A549 (cell line): ENCODE data around the gene ZBP1. TPM values are rescaled to one million over a fixed set of nuclear protein-coding genes. Genes with fewer than 3 reads are reported as not detected.

Source experiments
- ATAC-seq, 2 experiments: fragments of 200-7000 bp in 1 of 2; fragments of >200 bp in 1 of 2; cut with Nextera tagmentation in 1 of 2; cut with Tn5 transposase in 1 of 2; 3 replicates each; pipeline versions ENCODE4 v1.8.0 to v1.9.1; 2018 to 2020; ENCODE audit warnings: mild to moderate bottlenecking in 1 of 2, moderate library complexity in 1 of 2
- CTCF ChIA-PET: fragments of 300-600 bp; sonication (Branson Sonifier 250); formaldehyde crosslinking; extraction: SDS; loops from one replicate; lab custom pipeline; 2021; ENCODE audit warnings: antibody characterized with exemption, inconsistent platforms; lab: Yijun Ruan, JAX
- POLR2A ChIA-PET: fragments of 350-600 bp; formaldehyde crosslinking; extraction: SDS; loops from one replicate; lab custom pipeline; 2021; ENCODE audit warnings: antibody characterized with exemption, inconsistent platforms; lab: Yijun Ruan, JAX
- DNase-seq, 2 experiments: peaks; one replicate each; pipeline versions ENCODE4 v3.0.0 to v3.0.0-alpha.2; 2011 to 2016; ENCODE audit warnings: low read depth in 1 of 2, low spot score in 1 of 2
- FAIRE-seq: peaks from 2 replicates; lab custom pipeline; 2011; peaks lifted over from hg19 to GRCh38; lab: Jason Lieb, UNC
- H3K27ac ChIP-seq, 2 experiments: fragments of >200 bp; sonication (Bioruptor Twin); formaldehyde crosslinking; 3 replicates each; pipeline ENCODE4 v1.5.1; 2016 to 2017
- H3K4me1 ChIP-seq: fragments of >200 bp; sonication (Bioruptor Twin); formaldehyde crosslinking; 3 replicates; pipeline ENCODE4 v1.6.1; 2016
- H3K4me2 ChIP-seq: fragments of >200 bp; sonication (Bioruptor Twin); formaldehyde crosslinking; 3 replicates; pipeline ENCODE4 v1.6.1; 2016
- H3K4me3 ChIP-seq: fragments of >200 bp; sonication (Bioruptor Twin); formaldehyde crosslinking; 3 replicates; pipeline ENCODE4 v1.5.1; 2016
- H3K9me3 ChIP-seq: fragments of >200 bp; sonication (Bioruptor Twin); formaldehyde crosslinking; 3 replicates; pipeline ENCODE4 v1.6.1; 2016
- CHD4 ChIP-seq: fragments of 200-600 bp; sonication (generic); IDR thresholded peaks from 2 replicates; pipeline ENCODE4 v1.6.1; 2016; ENCODE audit warnings: antibody characterized with exemption, mild to moderate bottlenecking, borderline replicate concordance
- HDAC2 ChIP-seq: fragments of 200-600 bp; sonication (generic); IDR thresholded peaks from 2 replicates; pipeline ENCODE4 v1.6.1; 2016
- HOXB13 ChIP-seq: fragments of 250-450 bp; sonication (Bioruptor Pico); IDR thresholded peaks from 2 replicates; pipeline ENCODE4 v1.5.0; 2020; ENCODE audit warnings: low read depth, mild to moderate bottlenecking, moderate library complexity
- KDM1A ChIP-seq: fragments of 200-600 bp; sonication (generic); IDR thresholded peaks from 2 replicates; pipeline ENCODE4 v1.6.1; 2016; ENCODE audit warnings: low read depth, mild to moderate bottlenecking
- KDM5A ChIP-seq: fragments of 200-600 bp; sonication (generic); IDR thresholded peaks from 2 replicates; pipeline ENCODE4 v1.6.1; 2016; ENCODE audit warnings: antibody characterized with exemption, mild to moderate bottlenecking
- MAFK ChIP-seq: fragments of 450-650 bp; IDR thresholded peaks from 2 replicates; pipeline ENCODE4 v1.6.1; 2014; ENCODE audit not compliant: partially characterized antibody
- NPAS2 ChIP-seq: fragments of 250-450 bp; sonication (Bioruptor Pico); IDR thresholded peaks from 2 replicates; pipeline ENCODE4 v1.8.0; 2022; ENCODE audit warnings: mild to moderate bottlenecking, moderate library complexity, borderline replicate concordance
- NR3C1 ChIP-seq: fragments of >200 bp; sonication (Bioruptor Twin); formaldehyde crosslinking; IDR thresholded peaks from 3 replicates; pipeline ENCODE4 v1.6.1; 2017
- POLR2A ChIP-seq: IDR thresholded peaks from 2 replicates; pipeline ENCODE4 v1.6.1; 2012; ENCODE audit warnings: mild to moderate bottlenecking, low read length
- RARB ChIP-seq: fragments of 250-450 bp; sonication (Bioruptor Pico); IDR thresholded peaks from 2 replicates; pipeline ENCODE4 v1.8.0; 2021; ENCODE audit warnings: mild to moderate bottlenecking, moderate library complexity
- RNF2 ChIP-seq: fragments of 200-600 bp; sonication (generic); IDR thresholded peaks from 2 replicates; pipeline ENCODE4 v1.6.1; 2016; ENCODE audit warnings: low read depth, mild to moderate bottlenecking, antibody characterized with exemption, moderate library complexity, borderline replicate concordance
- SMC3 ChIP-seq: fragments of >200 bp; sonication (Bioruptor Twin); formaldehyde crosslinking; IDR thresholded peaks from 3 replicates; pipeline ENCODE4 v1.6.1; 2018; ENCODE audit warnings: inconsistent platforms
- SREBF2 ChIP-seq: fragments of 450-650 bp; IDR thresholded peaks from 2 replicates; pipeline ENCODE4 v1.6.1; 2014; ENCODE audit warnings: mild to moderate bottlenecking, moderate library complexity
- TFCP2L1 ChIP-seq: fragments of 250-450 bp; sonication (Bioruptor Pico); IDR thresholded peaks from 2 replicates; pipeline ENCODE4 v1.5.0; 2021; ENCODE audit warnings: mild to moderate bottlenecking
- ZSCAN20 ChIP-seq: fragments of 250-450 bp; sonication (Bioruptor Pico); IDR thresholded peaks from 2 replicates; pipeline ENCODE4 v1.8.0; 2022; ENCODE audit warnings: mild to moderate bottlenecking, moderate library complexity
- WGBS: methylation state at CpG from one replicate; pipeline ENCODE4 v1.1.6; 2017; ENCODE audit errors: missing lambda C conversion rate; 5-methylcytosine and 5-hydroxymethylcytosine counted together
- polyA plus RNA-seq, 4 experiments: library from polyadenylated mRNA; depleted of rRNA in 3 of 4; stranded (reverse); fragments of >200 nt; fragmentation: RNase III in 1 of 4; extraction: RNeasy Plus Mini Kit Qiagen cat#74134 plus additional on column Dnase treatment in 1 of 4; gene quantifications; 2 replicates in 3 of 4; 3 replicates in 1 of 4; pipeline ENCODE4 v1.2.3, GENCODE V29; 2011 to 2017
- TF ChIP-seq, protein P1 (sequence below): IDR thresholded peaks from 2 replicates; pipeline ENCODE4 v1.6.1; 2012
- TF ChIP-seq, protein P2 (sequence below): fragments of >200 bp; sonication (Bioruptor Twin); formaldehyde crosslinking; IDR thresholded peaks from 2 replicates; pipeline ENCODE4 v1.6.1; 2016
- TF ChIP-seq, protein P3 (sequence below): fragments of 200-600 bp; sonication (generic); IDR thresholded peaks from 2 replicates; pipeline ENCODE4 v1.6.1; 2016; ENCODE audit warnings: antibody characterized with exemption, mild to moderate bottlenecking, moderate library complexity
- TF ChIP-seq, protein P4 (sequence below): fragments of 250-450 bp; sonication (Bioruptor Pico); IDR thresholded peaks from 2 replicates; pipeline ENCODE4 v1.5.0; 2021; ENCODE audit warnings: mild to moderate bottlenecking, moderate library complexity, borderline replicate concordance
- TF ChIP-seq, protein P5 (sequence below): fragments of 250-450 bp; sonication (Bioruptor Pico); IDR thresholded peaks from 2 replicates; pipeline ENCODE4 v1.5.0; 2020; ENCODE audit warnings: low read depth, mild to moderate bottlenecking, moderate library complexity
- TF ChIP-seq, protein P6 (sequence below): fragments of 450-650 bp; IDR thresholded peaks from 2 replicates; pipeline ENCODE4 v1.6.1; 2014; ENCODE audit warnings: antibody characterized with exemption
- TF ChIP-seq, protein P7 (sequence below): fragments of >200 bp; sonication (Bioruptor Twin); formaldehyde crosslinking; IDR thresholded peaks from 3 replicates; pipeline ENCODE4 v1.5.1; 2016
- TF ChIP-seq, protein P8 (sequence below): IDR thresholded peaks from 2 replicates; pipeline ENCODE4 v1.6.1; 2012; ENCODE audit warnings: low read depth, borderline replicate concordance

The ZBP1 gene
- polyA plus RNA-seq, 2 of the 4 experiments (the other 2 are of a cell fraction) = 0.05 TPM; not detected in 1

DNA sequence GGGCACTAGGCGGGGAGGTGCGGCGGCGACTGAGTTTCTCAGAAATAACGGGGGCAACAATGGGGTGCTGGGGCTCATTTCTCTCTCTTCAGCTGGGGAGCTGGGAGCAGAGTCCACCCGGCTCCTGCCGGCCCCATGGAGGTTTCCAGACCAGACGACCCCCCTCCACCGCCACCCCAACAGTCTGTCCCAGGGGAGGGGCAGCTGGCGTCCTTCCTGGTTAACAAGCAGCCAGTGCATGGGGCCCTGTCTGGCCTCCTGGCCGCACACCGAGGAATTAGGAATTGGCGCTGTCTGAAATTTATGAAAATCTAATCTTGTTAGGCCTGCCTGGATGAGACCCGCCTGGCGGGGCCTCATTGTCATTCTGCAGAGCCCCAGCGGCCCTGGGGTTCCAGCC lies 47.2 kb upstream of the ZBP1 start:
- Histone ChIP-seq H3K9me3 (no peaks in the 10 kb centered on the region), H3K4me3 (no peak overlapping the region), H3K27ac (peak overlapping the region in 1 of 2 experiments; percentile 17; a peak in 1 of 6 replicates), H3K4me2 (no peak overlapping the region), H3K4me1 (peaks cover 79% of the 10 kb centered on the region)
- WGBS = 88% methylated on average over 16 of the region's 16 CpGs
- ATAC-seq (no peak), FAIRE-seq (no peak), DNase-seq (no peak)
- POLR2A ChIA-PET = no interaction called here
- CTCF ChIA-PET = interaction anchor here (0.8 to 2.1 kb wide), 5 partner anchors 12 to 163 kb away, joined by 3 to 5 read pairs (median 3); no protein-coding TSS in a partner anchor
- TF ChIP-seq SREBF2 = no peak
- no peak for TF ChIP-seq RNF2
- TF ChIP-seq TFCP2L1 = no peak
- no peak for TF ChIP-seq HDAC2
- TF ChIP-seq, protein P1, sequence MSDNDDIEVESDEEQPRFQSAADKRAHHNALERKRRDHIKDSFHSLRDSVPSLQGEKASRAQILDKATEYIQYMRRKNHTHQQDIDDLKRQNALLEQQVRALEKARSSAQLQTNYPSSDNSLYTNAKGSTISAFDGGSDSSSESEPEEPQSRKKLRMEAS = no peak
- TF ChIP-seq, protein P2, sequence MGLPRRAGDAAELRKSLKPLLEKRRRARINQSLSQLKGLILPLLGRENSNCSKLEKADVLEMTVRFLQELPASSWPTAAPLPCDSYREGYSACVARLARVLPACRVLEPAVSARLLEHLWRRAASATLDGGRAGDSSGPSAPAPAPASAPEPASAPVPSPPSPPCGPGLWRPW = no peak
- TF ChIP-seq RARB = no peak
- TF ChIP-seq POLR2A = no peak
- no peak for TF ChIP-seq ZSCAN20 (CRISPR knock-in tag)
- TF ChIP-seq KDM1A = no peak

DNA sequence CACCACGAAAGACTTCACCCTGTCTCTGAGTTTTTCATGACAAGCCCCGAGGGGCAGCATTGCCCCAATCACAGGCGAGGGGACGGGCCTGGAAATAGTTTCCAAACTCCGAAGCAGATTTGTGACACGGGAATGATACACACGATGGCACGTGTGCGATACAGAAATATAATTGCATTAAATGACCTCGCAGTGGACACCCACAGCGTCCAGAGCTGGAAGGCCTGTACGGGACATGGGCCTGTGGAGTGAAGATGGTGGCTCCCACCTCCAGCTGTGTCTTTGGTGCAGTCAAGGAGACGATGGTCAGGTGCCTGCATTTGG lies 46.6 kb upstream of the ZBP1 start:
- peaks cover 79% of the 10 kb centered on the region for H3K4me1 ChIP-seq
- H3K27ac ChIP-seq = no peak overlapping the region
- no peak for DNase-seq
- ATAC-seq = no peak
- H3K9me3 ChIP-seq = no peaks in the 10 kb centered on the region
- no peak overlapping the region for H3K4me3 ChIP-seq
- no peak overlapping the region for H3K4me2 ChIP-seq
- ChIA-PET CTCF (interaction anchor here (0.8 to 1.6 kb wide), 3 partner anchors 13 to 162 kb away, joined by 3 to 5 read pairs (median 3); no protein-coding TSS in a partner anchor), POLR2A (no interaction called here)
- FAIRE-seq = no peak
- TF ChIP-seq ZSCAN20 (CRISPR knock-in tag) (no peak), SMC3 (no peak), KDM5A (no peak), SREBF2 (no peak), NPAS2 (no peak), TFCP2L1 (no peak), MAFK (no peak), NR3C1 (no peak), HOXB13 (CRISPR knock-in tag) (no peak), CHD4 (no peak)
- TF ChIP-seq, protein P3, sequence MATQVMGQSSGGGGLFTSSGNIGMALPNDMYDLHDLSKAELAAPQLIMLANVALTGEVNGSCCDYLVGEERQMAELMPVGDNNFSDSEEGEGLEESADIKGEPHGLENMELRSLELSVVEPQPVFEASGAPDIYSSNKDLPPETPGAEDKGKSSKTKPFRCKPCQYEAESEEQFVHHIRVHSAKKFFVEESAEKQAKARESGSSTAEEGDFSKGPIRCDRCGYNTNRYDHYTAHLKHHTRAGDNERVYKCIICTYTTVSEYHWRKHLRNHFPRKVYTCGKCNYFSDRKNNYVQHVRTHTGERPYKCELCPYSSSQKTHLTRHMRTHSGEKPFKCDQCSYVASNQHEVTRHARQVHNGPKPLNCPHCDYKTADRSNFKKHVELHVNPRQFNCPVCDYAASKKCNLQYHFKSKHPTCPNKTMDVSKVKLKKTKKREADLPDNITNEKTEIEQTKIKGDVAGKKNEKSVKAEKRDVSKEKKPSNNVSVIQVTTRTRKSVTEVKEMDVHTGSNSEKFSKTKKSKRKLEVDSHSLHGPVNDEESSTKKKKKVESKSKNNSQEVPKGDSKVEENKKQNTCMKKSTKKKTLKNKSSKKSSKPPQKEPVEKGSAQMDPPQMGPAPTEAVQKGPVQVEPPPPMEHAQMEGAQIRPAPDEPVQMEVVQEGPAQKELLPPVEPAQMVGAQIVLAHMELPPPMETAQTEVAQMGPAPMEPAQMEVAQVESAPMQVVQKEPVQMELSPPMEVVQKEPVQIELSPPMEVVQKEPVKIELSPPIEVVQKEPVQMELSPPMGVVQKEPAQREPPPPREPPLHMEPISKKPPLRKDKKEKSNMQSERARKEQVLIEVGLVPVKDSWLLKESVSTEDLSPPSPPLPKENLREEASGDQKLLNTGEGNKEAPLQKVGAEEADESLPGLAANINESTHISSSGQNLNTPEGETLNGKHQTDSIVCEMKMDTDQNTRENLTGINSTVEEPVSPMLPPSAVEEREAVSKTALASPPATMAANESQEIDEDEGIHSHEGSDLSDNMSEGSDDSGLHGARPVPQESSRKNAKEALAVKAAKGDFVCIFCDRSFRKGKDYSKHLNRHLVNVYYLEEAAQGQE = no peak
- TF ChIP-seq, protein P4, sequence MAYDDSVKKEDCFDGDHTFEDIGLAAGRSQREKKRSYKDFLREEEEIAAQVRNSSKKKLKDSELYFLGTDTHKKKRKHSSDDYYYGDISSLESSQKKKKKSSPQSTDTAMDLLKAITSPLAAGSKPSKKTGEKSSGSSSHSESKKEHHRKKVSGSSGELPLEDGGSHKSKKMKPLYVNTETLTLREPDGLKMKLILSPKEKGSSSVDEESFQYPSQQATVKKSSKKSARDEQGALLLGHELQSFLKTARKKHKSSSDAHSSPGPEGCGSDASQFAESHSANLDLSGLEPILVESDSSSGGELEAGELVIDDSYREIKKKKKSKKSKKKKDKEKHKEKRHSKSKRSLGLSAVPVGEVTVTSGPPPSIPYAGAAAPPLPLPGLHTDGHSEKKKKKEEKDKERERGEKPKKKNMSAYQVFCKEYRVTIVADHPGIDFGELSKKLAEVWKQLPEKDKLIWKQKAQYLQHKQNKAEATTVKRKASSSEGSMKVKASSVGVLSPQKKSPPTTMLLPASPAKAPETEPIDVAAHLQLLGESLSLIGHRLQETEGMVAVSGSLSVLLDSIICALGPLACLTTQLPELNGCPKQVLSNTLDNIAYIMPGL (CRISPR knock-in tag) = no peak
- TF ChIP-seq, protein P2 = no peak
- TF ChIP-seq, protein P1 = no peak
- TF ChIP-seq, protein P5, sequence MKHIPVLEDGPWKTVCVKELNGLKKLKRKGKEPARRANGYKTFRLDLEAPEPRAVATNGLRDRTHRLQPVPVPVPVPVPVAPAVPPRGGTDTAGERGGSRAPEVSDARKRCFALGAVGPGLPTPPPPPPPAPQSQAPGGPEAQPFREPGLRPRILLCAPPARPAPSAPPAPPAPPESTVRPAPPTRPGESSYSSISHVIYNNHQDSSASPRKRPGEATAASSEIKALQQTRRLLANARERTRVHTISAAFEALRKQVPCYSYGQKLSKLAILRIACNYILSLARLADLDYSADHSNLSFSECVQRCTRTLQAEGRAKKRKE (CRISPR knock-in tag) = no peak
- TF ChIP-seq, protein P6, sequence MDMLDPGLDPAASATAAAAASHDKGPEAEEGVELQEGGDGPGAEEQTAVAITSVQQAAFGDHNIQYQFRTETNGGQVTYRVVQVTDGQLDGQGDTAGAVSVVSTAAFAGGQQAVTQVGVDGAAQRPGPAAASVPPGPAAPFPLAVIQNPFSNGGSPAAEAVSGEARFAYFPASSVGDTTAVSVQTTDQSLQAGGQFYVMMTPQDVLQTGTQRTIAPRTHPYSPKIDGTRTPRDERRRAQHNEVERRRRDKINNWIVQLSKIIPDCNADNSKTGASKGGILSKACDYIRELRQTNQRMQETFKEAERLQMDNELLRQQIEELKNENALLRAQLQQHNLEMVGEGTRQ = no peak
- TF ChIP-seq, protein P7, sequence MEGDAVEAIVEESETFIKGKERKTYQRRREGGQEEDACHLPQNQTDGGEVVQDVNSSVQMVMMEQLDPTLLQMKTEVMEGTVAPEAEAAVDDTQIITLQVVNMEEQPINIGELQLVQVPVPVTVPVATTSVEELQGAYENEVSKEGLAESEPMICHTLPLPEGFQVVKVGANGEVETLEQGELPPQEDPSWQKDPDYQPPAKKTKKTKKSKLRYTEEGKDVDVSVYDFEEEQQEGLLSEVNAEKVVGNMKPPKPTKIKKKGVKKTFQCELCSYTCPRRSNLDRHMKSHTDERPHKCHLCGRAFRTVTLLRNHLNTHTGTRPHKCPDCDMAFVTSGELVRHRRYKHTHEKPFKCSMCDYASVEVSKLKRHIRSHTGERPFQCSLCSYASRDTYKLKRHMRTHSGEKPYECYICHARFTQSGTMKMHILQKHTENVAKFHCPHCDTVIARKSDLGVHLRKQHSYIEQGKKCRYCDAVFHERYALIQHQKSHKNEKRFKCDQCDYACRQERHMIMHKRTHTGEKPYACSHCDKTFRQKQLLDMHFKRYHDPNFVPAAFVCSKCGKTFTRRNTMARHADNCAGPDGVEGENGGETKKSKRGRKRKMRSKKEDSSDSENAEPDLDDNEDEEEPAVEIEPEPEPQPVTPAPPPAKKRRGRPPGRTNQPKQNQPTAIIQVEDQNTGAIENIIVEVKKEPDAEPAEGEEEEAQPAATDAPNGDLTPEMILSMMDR = no peak
- TF ChIP-seq, protein P8, sequence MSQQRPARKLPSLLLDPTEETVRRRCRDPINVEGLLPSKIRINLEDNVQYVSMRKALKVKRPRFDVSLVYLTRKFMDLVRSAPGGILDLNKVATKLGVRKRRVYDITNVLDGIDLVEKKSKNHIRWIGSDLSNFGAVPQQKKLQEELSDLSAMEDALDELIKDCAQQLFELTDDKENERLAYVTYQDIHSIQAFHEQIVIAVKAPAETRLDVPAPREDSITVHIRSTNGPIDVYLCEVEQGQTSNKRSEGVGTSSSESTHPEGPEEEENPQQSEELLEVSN = no peak
- 89% methylated on average over 13 of the region's 13 CpGs for WGBS
